Measurements from ENCODE around the gene CSTA.

The CSTA gene, protein sequence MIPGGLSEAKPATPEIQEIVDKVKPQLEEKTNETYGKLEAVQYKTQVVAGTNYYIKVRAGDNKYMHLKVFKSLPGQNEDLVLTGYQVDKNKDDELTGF

DNA sequence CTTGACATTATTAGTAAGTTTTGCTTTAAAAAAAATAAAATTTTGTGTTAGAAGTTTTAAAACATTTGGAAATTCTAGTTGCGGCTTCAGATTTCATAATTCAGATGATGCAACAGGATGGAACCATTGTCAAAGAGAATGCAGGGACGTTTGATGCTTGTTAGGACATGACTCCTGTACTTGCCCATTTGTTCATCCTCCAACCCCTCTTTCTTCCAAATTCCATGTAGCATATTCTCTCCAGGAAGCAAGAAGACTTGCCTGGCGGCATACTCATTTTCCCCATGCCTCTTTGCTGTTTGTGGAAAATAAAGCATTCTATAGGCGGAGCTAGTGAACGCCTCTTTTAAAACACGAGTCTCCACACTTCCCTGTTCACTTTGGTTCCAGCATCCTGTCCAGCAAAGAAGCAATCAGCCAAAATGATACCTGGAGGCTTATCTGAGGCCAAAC is at the start of gene CSTA:
Gene CSTA, plus strand, starts transcription at position 378 of the 453 bp plus-strand sequence. Its CDS starts 45 bp downstream, at position 423.
- Histone ChIP-seq H3K4me1 (ENCODE audit: control insufficient read depth, insufficient read depth, low read length) (peaks cover 23% of the 10 kb centered on the region), H3K27me3 (ENCODE audit: control insufficient read depth, insufficient read depth, low read length) (no peaks in the 10 kb centered on the region), H3K36me3 (ENCODE audit: control insufficient read depth, insufficient read depth, low read length) (no peaks in the 10 kb centered on the region), H3K9ac (ENCODE audit: low read length) (peak within 1 kb of the TSS; percentile 19), H3K4me3 (ENCODE audit: low read length) (no peak within 1 kb of the TSS), H3K9me3 (ENCODE audit: control insufficient read depth, low read length) (no peaks in the 10 kb centered on the region)

DNA sequence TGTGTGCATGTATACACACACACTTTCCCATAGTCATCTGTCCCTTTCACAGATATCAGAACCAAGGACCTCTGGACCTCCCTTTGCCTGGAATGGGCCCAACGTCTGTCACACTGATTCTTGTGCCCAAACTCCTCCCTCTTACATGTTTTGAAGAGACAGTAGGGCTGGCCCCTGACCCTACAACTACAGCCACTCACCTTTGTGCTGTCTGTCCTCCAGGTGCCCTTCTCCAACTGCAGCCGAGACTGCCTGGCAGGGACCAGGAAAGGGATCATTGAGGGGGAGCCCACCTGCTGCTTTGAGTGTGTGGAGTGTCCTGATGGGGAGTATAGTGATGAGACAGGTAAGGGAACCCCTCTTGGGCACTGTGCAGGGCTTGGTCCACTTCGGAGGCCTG is 43.2 kb upstream of the CSTA start:
- no peaks in the 10 kb centered on the region for H3K36me3 ChIP-seq (ENCODE audit: control insufficient read depth, insufficient read depth, low read length)
- H3K4me1 ChIP-seq (ENCODE audit: control insufficient read depth, insufficient read depth, low read length): no peaks in the 10 kb centered on the region
- H3K9ac ChIP-seq (ENCODE audit: low read length): no peak overlapping the region
- no peak overlapping the region for H3K4me3 ChIP-seq (ENCODE audit: low read length)
- H3K27me3 ChIP-seq (ENCODE audit: control insufficient read depth, insufficient read depth, low read length): no peaks in the 10 kb centered on the region
- no peaks in the 10 kb centered on the region for H3K9me3 ChIP-seq (ENCODE audit: control insufficient read depth, low read length)

DNA sequence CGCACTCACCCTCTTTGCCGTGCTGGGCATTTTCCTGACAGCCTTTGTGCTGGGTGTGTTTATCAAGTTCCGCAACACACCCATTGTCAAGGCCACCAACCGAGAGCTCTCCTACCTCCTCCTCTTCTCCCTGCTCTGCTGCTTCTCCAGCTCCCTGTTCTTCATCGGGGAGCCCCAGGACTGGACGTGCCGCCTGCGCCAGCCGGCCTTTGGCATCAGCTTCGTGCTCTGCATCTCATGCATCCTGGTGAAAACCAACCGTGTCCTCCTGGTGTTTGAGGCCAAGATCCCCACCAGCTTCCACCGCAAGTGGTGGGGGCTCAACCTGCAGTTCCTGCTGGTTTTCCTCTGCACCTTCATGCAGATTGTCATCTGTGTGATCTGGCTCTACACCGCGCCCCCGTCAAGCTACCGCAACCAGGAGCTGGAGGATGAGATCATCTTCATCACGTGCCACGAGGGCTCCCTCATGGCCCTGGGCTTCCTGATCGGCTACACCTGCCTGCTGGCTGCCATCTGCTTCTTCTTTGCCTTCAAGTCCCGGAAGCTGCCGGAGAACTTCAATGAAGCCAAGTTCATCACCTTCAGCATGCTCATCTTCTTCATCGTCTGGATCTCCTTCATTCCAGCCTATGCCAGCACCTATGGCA is 41.1 kb upstream of the CSTA start:
- no peaks in the 10 kb centered on the region for H3K4me1 ChIP-seq (ENCODE audit: control insufficient read depth, insufficient read depth, low read length)

DNA sequence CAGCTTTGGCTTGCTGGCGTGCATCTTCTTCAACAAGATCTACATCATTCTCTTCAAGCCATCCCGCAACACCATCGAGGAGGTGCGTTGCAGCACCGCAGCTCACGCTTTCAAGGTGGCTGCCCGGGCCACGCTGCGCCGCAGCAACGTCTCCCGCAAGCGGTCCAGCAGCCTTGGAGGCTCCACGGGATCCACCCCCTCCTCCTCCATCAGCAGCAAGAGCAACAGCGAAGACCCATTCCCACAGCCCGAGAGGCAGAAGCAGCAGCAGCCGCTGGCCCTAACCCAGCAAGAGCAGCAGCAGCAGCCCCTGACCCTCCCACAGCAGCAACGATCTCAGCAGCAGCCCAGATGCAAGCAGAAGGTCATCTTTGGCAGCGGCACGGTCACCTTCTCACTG is 40.6 kb upstream of the CSTA start:
- Histone ChIP-seq H3K4me3 (ENCODE audit: low read length) (no peak overlapping the region), H3K9me3 (ENCODE audit: control insufficient read depth, low read length) (no peaks in the 10 kb centered on the region), H3K9ac (ENCODE audit: low read length) (no peak overlapping the region), H3K27me3 (ENCODE audit: control insufficient read depth, insufficient read depth, low read length) (no peaks in the 10 kb centered on the region), H3K4me1 (ENCODE audit: control insufficient read depth, insufficient read depth, low read length) (no peaks in the 10 kb centered on the region), H3K36me3 (ENCODE audit: control insufficient read depth, insufficient read depth, low read length) (no peaks in the 10 kb centered on the region)

More for the DNA sequence above, 41.1 kb upstream of the CSTA start:
- H3K9me3 ChIP-seq (ENCODE audit: control insufficient read depth, low read length): no peaks in the 10 kb centered on the region
- no peaks in the 10 kb centered on the region for H3K36me3 ChIP-seq (ENCODE audit: control insufficient read depth, insufficient read depth, low read length)
- no peak overlapping the region for H3K4me3 ChIP-seq (ENCODE audit: low read length)
- H3K9ac ChIP-seq (ENCODE audit: low read length): no peak overlapping the region
- H3K27me3 ChIP-seq (ENCODE audit: control insufficient read depth, insufficient read depth, low read length): no peaks in the 10 kb centered on the region

DNA sequence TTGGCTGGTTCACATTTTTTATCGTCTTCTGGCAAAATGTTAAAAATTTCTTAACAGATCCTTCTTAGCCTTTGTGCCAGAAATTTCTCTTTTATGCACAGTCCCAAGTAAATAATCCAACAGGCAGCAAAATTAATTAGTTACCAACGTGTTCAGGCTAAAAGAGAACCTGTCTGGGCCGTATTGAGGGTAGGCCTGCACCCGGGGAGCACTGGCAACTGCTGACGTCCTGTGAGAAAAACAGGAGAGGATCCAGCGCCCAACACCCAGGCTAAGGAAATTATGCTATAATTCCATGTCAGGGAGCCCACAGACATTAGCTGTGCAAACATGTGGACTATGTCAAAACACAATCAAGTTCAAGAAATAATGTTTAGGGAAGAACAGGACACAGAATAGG is 30.7 kb upstream of the CSTA start:
- H3K27me3 ChIP-seq (ENCODE audit: control insufficient read depth, insufficient read depth, low read length): no peaks in the 10 kb centered on the region
- peaks cover 16% of the 10 kb centered on the region for H3K4me1 ChIP-seq (ENCODE audit: control insufficient read depth, insufficient read depth, low read length)
- H3K4me3 ChIP-seq (ENCODE audit: low read length): no peak overlapping the region
- no peak overlapping the region for H3K9ac ChIP-seq (ENCODE audit: low read length)
- no peaks in the 10 kb centered on the region for H3K36me3 ChIP-seq (ENCODE audit: control insufficient read depth, insufficient read depth, low read length)
- no peaks in the 10 kb centered on the region for H3K9me3 ChIP-seq (ENCODE audit: control insufficient read depth, low read length)

DNA sequence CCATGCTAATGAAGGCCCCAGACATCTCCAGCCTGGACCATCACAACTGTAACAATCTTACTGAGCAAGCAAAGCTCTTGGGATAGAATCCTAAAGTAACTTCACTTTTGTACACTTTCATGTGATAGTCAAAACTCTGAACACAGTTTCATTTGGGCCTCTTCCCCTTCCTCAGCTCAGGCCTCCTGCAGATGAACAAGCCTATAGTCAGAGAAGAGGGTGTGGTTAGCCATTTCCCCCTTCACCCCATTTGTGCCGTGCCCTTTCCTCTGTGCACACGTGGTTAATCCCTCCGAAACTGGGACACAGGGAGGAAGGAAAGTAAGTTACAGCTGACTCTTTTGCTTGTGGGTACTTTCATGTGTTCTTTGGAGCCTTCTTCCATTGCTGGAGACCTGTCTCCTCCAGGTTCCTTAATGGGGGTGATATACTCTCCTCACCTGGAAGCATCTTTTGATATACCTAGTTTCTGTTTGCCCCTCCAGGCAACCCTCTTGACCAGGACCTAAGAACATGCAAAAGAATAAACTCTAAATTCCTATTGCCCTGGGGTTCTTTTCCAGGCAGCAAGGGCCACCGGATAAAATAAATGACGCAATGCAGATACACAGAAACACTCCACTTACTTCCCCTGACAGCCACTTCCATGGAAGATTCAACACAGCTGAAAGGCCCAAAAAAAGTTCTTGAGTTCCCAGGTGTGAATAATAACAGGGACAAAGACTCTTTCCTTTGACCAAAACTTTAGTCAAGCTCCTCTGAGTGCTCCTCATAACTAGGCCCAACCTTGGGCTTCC is 29.6 kb upstream of the CSTA start:
- no peak overlapping the region for H3K4me3 ChIP-seq (ENCODE audit: low read length)
- no peaks in the 10 kb centered on the region for H3K27me3 ChIP-seq (ENCODE audit: control insufficient read depth, insufficient read depth, low read length)
- no peaks in the 10 kb centered on the region for H3K36me3 ChIP-seq (ENCODE audit: control insufficient read depth, insufficient read depth, low read length)
- H3K9ac ChIP-seq (ENCODE audit: low read length): no peak overlapping the region
- H3K9me3 ChIP-seq (ENCODE audit: control insufficient read depth, low read length): no peaks in the 10 kb centered on the region
- peaks cover 16% of the 10 kb centered on the region for H3K4me1 ChIP-seq (ENCODE audit: control insufficient read depth, insufficient read depth, low read length)

DNA sequence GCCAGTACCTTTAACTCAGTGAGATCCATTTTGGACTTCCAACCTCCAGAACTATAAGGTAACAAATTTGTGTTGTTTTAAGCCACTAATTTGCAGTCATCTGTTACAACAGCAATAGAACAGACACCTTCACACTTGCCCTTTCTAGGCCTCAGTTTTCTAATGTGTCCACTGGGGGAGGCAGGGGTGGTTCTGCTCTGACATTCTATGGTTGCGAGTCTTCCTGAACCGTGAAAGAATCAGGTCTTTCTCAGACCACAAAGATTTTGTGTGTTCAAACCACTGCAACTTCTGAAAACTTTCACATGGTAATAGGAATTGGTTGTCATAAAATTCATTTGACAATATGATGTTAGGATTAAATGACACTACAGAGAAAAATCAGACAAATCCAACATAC is 26.8 kb upstream of the CSTA start:
- Histone ChIP-seq H3K27me3 (ENCODE audit: control insufficient read depth, insufficient read depth, low read length) (no peaks in the 10 kb centered on the region), H3K9me3 (ENCODE audit: control insufficient read depth, low read length) (no peaks in the 10 kb centered on the region), H3K36me3 (ENCODE audit: control insufficient read depth, insufficient read depth, low read length) (no peaks in the 10 kb centered on the region), H3K4me1 (ENCODE audit: control insufficient read depth, insufficient read depth, low read length) (peaks cover 16% of the 10 kb centered on the region), H3K9ac (ENCODE audit: low read length) (no peak overlapping the region), H3K4me3 (ENCODE audit: low read length) (no peak overlapping the region)

DNA sequence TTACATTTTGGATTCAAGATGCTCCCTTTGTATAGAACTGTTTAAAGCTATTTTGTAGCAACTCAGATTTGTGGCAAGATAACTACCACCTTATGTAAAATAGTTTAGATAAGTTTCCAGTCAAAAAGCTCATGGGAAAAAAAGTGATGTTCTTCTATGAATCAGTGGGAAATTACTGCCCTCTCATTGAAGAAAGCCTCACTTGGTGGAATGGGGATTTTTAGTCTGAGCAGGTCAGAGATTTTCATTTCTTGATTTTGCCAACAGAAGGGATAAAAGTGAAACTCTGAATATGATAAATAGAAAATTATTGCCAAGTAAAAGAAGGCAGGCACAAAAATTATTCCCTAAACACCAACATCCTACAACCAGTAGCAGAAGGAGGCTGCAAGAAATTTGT is 25.8 kb upstream of the CSTA start:
- Histone ChIP-seq H3K27me3 (ENCODE audit: control insufficient read depth, insufficient read depth, low read length) (no peaks in the 10 kb centered on the region), H3K4me3 (ENCODE audit: low read length) (no peak overlapping the region), H3K36me3 (ENCODE audit: control insufficient read depth, insufficient read depth, low read length) (no peaks in the 10 kb centered on the region), H3K9ac (ENCODE audit: low read length) (no peak overlapping the region), H3K4me1 (ENCODE audit: control insufficient read depth, insufficient read depth, low read length) (peaks cover 16% of the 10 kb centered on the region), H3K9me3 (ENCODE audit: control insufficient read depth, low read length) (no peaks in the 10 kb centered on the region)

DNA sequence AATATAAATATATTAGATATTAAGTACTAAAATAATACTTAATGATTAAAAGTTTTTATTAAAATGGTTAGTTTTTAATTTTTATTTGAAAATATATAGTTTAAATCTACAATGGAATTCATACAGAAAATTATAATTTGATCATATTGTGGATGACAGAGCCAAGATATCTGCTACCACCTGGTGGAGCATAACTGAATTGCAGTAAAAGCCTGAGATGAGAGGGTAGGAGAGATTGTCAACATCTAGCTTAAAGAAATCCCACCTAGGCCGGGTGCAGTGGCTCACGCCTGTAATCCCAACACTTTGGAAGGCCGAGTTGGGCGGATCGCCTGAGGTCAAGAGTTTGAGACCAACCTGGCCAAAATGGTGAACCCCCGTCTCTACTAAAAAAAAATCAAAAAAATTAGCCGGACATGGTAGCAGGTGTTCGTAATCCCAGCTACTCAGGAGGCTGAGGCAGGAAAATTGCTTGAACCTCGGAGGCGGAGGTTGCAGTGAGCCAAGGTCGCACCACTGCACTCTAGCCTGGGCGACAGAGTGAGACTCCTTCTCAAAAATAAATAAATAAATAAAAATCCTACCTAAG is 25.1 kb upstream of the CSTA start:
- Histone ChIP-seq H3K4me1 (ENCODE audit: control insufficient read depth, insufficient read depth, low read length) (peaks cover 8% of the 10 kb centered on the region), H3K9ac (ENCODE audit: low read length) (no peak overlapping the region), H3K36me3 (ENCODE audit: control insufficient read depth, insufficient read depth, low read length) (no peaks in the 10 kb centered on the region), H3K4me3 (ENCODE audit: low read length) (no peak overlapping the region), H3K27me3 (ENCODE audit: control insufficient read depth, insufficient read depth, low read length) (no peaks in the 10 kb centered on the region), H3K9me3 (ENCODE audit: control insufficient read depth, low read length) (no peaks in the 10 kb centered on the region)

DNA sequence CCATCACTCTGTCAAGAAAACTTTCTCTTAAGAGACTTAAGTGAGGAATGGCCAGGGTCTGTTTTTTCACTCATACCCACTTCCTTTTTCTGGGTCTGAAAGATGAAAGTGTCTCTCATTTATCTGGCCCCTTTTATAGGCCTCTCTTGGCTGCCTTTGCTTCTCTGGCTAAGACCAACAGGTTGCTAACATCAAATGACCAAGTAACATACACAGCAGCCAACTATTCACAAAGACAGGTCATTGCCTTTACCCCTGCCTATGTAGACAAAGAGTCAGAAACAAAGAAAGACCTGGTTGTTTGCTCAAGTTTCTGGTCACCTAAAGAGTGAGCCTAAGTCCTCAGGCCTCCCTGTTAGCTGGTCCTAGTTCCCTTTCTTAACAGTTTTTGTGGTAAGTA is 24.0 kb upstream of the CSTA start:
- no peaks in the 10 kb centered on the region for H3K9me3 ChIP-seq (ENCODE audit: control insufficient read depth, low read length)
- H3K4me1 ChIP-seq (ENCODE audit: control insufficient read depth, insufficient read depth, low read length): no peaks in the 10 kb centered on the region
- no peak overlapping the region for H3K4me3 ChIP-seq (ENCODE audit: low read length)
- no peaks in the 10 kb centered on the region for H3K36me3 ChIP-seq (ENCODE audit: control insufficient read depth, insufficient read depth, low read length)
- no peak overlapping the region for H3K9ac ChIP-seq (ENCODE audit: low read length)
- no peaks in the 10 kb centered on the region for H3K27me3 ChIP-seq (ENCODE audit: control insufficient read depth, insufficient read depth, low read length)

DNA sequence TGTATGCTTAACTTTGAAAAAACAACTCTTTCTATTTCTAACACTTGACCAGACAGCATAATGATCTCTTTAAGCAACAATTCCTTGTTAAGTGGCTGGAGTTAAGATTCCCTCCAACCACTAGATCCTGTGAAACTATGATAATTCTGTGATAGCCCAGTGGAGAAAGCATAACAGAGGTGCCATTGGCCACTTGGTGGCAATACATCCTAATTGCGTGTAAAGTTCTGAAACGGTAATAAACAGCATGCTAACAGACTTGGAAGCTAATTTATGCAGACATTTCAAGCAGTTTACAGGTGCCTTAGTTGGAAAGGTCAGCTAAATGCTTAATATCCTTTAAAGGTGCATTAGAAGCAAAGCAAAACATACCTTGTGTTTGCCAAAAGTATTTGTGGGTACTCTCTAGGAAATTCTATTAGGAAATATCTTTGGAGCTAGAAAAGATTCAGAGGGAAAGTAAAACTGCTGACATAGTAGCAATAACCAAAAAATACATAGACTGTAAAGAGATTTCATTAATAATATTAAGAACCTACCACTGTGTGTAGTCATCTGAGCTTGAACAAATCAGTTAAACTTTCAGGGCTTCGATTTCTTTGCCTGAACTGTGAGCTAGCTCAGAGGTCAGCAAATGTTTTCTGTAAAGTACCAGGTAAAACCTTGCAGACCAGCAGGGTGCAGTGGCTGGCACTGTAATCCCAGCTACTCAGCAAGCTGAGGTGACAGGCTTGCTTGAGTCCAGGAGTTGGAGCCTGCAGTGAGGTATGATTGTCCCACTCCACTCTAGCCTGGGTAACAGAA is 19.0 kb upstream of the CSTA start:
- Histone ChIP-seq H3K4me1 (ENCODE audit: control insufficient read depth, insufficient read depth, low read length) (peaks cover 8% of the 10 kb centered on the region), H3K36me3 (ENCODE audit: control insufficient read depth, insufficient read depth, low read length) (no peaks in the 10 kb centered on the region), H3K9me3 (ENCODE audit: control insufficient read depth, low read length) (no peaks in the 10 kb centered on the region), H3K4me3 (ENCODE audit: low read length) (no peak overlapping the region), H3K9ac (ENCODE audit: low read length) (no peak overlapping the region), H3K27me3 (ENCODE audit: control insufficient read depth, insufficient read depth, low read length) (no peaks in the 10 kb centered on the region)

All from mucosa of stomach (tissue), 1 donor.